ENCODE results near the gene TLCD3B. TPM values are rescaled to one million over a fixed set of nuclear protein-coding genes. Genes with fewer than 3 reads are reported as not detected.

Gene TLCD3B
- total RNA-seq, 4 donors from 2014 or later: 0.23 TPM; not detected in 3

DNA sequence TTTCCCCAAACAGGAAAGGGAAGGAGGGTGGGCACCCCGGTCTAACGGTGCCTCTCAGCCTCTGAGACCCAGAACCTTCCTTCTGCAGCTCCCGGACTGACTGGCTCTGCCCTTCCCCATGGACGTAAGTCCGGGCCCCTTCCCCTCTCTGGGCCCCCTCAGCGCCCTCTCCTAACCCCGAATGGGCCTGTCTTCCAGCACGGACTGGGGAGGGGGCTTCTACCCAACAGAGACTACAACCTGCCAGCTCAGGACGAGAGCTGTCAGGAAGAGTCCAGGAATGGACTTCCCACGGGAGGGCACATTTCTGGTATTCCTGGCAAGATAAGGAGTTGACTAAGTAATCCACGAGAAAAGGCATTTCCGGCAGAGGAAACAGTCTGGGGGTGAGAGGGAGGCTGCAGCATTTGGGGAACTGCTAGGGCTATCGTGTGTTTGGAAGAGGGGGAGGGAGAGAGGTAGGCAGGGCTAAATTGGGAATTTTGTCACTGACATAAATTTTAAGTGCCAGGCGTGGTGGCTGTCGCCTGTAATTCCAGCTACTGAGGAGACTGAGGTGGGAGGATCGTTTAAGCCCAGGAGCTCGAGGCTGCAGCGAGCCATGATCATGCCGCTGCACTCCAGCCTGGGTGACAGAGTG, 22.4 kb upstream of the TLCD3B start:
- TF ChIP-seq POLR2AphosphoS5 (IDR thresholded peaks at IDR 0.05): no peak
- TF ChIP-seq POLR2A (IDR thresholded peaks at IDR 0.05; ENCODE audit: low read depth): no peak
- TF ChIP-seq, protein P1, sequence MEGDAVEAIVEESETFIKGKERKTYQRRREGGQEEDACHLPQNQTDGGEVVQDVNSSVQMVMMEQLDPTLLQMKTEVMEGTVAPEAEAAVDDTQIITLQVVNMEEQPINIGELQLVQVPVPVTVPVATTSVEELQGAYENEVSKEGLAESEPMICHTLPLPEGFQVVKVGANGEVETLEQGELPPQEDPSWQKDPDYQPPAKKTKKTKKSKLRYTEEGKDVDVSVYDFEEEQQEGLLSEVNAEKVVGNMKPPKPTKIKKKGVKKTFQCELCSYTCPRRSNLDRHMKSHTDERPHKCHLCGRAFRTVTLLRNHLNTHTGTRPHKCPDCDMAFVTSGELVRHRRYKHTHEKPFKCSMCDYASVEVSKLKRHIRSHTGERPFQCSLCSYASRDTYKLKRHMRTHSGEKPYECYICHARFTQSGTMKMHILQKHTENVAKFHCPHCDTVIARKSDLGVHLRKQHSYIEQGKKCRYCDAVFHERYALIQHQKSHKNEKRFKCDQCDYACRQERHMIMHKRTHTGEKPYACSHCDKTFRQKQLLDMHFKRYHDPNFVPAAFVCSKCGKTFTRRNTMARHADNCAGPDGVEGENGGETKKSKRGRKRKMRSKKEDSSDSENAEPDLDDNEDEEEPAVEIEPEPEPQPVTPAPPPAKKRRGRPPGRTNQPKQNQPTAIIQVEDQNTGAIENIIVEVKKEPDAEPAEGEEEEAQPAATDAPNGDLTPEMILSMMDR (IDR thresholded peaks at IDR 0.05): no peak
- no peak for TF ChIP-seq EP300 (IDR thresholded peaks at IDR 0.05)
- Histone ChIP-seq H3K9me3 (no peaks in the 10 kb centered on the region), H3K27ac (replicated peaks in 1 of 4) (peak overlapping the region; percentile 47 to 60 (median 57)), H3K36me3 (no peaks in the 10 kb centered on the region), H3K27me3 (no peaks in the 10 kb centered on the region), H3K4me1 (peaks cover 9 to 25% (median 16%) of the 10 kb centered on the region in 4 donors), H3K4me3 (peak overlapping the region; percentile 71 to 89 (median 76))
- WGBS: 6% methylated on average over 15 of the region's 19 CpGs
- intact Hi-C loops (cut with DNase I): no loop called here
- no peak for DNase-seq (ENCODE audit: extremely low spot score)

DNA sequence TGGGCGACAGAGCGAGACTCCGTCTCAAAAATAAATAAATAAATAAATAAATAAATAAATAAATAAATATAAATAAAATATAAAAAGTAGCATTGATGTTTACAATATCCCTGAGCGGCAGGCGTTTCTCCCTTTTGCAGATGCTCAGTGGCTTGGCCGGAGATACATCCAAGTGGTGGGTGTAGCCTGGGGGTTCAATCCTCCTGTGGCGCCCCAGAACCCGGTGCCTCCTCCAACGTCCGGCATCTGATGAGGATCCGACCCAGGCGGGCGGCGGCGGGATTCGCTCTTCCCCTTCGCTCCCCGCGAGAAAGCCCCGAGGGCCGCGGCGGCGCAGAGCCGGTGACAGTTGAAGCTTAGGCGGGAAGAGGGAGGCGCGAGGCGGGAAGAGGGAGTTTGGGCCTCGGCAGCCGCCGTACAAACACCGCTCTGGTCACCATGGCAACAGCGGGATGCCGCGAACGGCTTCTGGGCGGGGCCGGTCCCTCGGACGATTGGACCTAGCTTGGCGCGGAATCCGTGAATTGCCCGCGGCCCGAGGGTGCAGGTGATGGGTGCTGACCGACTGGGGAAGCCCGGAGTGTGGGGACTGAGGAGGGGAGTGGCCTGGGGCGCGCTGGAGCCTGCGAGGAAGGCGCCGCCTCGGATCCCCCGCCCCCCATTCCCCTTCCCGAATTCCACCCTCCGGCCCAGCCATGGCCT, 21.8 kb upstream of the TLCD3B start:
- TF ChIP-seq EP300 (IDR thresholded peaks at IDR 0.05) (no peak), POLR2A (IDR thresholded peaks at IDR 0.05; ENCODE audit: low read depth) (no peak), POLR2AphosphoS5 (IDR thresholded peaks at IDR 0.05) (peak; percentile 76 to 91)
- TF ChIP-seq, protein P1 (IDR thresholded peaks at IDR 0.05): peak in 1 of 3 experiments; percentile 28
- intact Hi-C loops (cut with DNase I): no loop called here
- H3K27me3 ChIP-seq: no peaks in the 10 kb centered on the region
- peak overlapping the region; percentile 47 to 60 (median 57) for H3K27ac ChIP-seq (replicated peaks in 1 of 4)
- no peaks in the 10 kb centered on the region for H3K36me3 ChIP-seq
- peaks cover 9 to 25% (median 16%) of the 10 kb centered on the region in 4 donors for H3K4me1 ChIP-seq
- WGBS: 16% methylated on average over 17 of the region's 58 CpGs
- peak; percentile 98 for DNase-seq (ENCODE audit: extremely low spot score)
- peak overlapping the region; percentile 71 to 89 (median 76) for H3K4me3 ChIP-seq
- H3K9me3 ChIP-seq: no peaks in the 10 kb centered on the region

DNA sequence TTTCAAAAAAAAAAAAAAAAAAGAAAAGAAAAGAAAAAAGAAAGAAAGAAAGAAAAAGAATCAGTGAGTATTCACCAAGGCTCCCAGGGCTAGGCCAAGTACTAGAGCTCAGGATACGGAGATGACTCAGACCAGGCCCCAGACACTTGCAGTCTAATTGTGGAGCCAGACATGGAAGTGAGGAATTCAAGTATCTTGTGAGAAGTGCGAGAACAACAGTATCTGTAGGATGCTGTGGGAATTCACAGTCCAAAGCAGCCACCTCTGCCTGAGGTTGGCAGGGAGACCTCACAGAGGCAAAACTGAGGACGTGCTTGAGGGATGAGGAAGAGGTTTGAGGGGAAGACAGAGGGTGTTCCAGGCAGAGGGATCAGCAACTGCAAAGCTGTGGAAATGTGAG, 20.4 kb upstream of the TLCD3B start:
- Histone ChIP-seq H3K4me1 (peaks cover 9 to 25% (median 16%) of the 10 kb centered on the region in 4 donors), H3K27me3 (no peaks in the 10 kb centered on the region), H3K36me3 (no peaks in the 10 kb centered on the region), H3K4me3 (no peak overlapping the region), H3K27ac (replicated peaks in 1 of 4) (no peak overlapping the region), H3K9me3 (no peaks in the 10 kb centered on the region)
- WGBS: 88% methylated on average over 3 of the region's 3 CpGs
- no peak for DNase-seq (ENCODE audit: extremely low spot score)
- no peak for TF ChIP-seq POLR2A (IDR thresholded peaks at IDR 0.05; ENCODE audit: low read depth)
- TF ChIP-seq EP300 (IDR thresholded peaks at IDR 0.05): no peak
- intact Hi-C loops (cut with DNase I): no loop called here

DNA sequence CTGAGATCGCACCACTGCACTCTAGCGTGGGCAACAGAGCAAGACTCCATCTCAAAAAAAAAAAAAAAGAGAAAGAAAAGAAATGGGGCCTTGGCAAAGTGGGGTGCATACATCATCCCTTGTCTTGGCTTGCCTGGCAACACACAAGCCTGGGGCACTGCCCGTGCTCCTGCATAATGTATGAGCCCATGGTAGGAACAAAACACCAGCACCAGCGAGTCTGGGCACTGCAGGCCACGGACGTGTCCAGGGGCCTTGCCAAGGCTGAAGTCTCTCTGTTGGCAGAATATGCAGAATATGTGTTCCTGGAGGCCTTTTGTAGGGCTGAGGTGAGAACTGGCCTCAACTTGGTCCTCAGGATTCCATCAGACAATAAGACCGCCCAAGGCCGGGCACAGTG, 18.8 kb upstream of the TLCD3B start:
- intact Hi-C loops (cut with DNase I): no loop called here
- H3K4me3 ChIP-seq: no peak overlapping the region

GRCh38 chr16:30046588-30046987, 15.5 kb upstream of the TLCD3B start:
- no peak for TF ChIP-seq EP300 (IDR thresholded peaks at IDR 0.05)
- TF ChIP-seq, protein P1 (IDR thresholded peaks at IDR 0.05): no peak
- no peak for TF ChIP-seq POLR2AphosphoS5 (IDR thresholded peaks at IDR 0.05)
- no peak for TF ChIP-seq POLR2A (IDR thresholded peaks at IDR 0.05; ENCODE audit: low read depth)
- WGBS: 75% methylated on average over 1 of the region's 1 CpG
- no peak overlapping the region for H3K4me3 ChIP-seq
- no peak for DNase-seq (ENCODE audit: extremely low spot score)
- H3K27ac ChIP-seq (replicated peaks in 1 of 4): no peak overlapping the region
- H3K27me3 ChIP-seq: peaks cover 0 to 6% (median 0%) of the 10 kb centered on the region in 4 donors
- intact Hi-C loops (cut with DNase I): no loop called here
- no peaks in the 10 kb centered on the region for H3K9me3 ChIP-seq
- H3K36me3 ChIP-seq: no peaks in the 10 kb centered on the region
- no peaks in the 10 kb centered on the region for H3K4me1 ChIP-seq

More for the DNA sequence above, 18.8 kb upstream of the TLCD3B start:
- WGBS: 90% methylated on average over 8 of the region's 8 CpGs
- no peaks in the 10 kb centered on the region for H3K36me3 ChIP-seq
- no peaks in the 10 kb centered on the region for H3K9me3 ChIP-seq
- H3K27me3 ChIP-seq: no peaks in the 10 kb centered on the region
- H3K27ac ChIP-seq (replicated peaks in 1 of 4): no peak overlapping the region
- peaks cover 9 to 22% (median 16%) of the 10 kb centered on the region in 4 donors for H3K4me1 ChIP-seq
- TF ChIP-seq, protein P1 (IDR thresholded peaks at IDR 0.05): no peak
- TF ChIP-seq EP300 (IDR thresholded peaks at IDR 0.05) (no peak), POLR2AphosphoS5 (IDR thresholded peaks at IDR 0.05) (no peak), POLR2A (IDR thresholded peaks at IDR 0.05; ENCODE audit: low read depth) (no peak)
- DNase-seq (ENCODE audit: extremely low spot score): no peak
